Measurements from ENCODE around the gene MAD1L1.

DNA sequence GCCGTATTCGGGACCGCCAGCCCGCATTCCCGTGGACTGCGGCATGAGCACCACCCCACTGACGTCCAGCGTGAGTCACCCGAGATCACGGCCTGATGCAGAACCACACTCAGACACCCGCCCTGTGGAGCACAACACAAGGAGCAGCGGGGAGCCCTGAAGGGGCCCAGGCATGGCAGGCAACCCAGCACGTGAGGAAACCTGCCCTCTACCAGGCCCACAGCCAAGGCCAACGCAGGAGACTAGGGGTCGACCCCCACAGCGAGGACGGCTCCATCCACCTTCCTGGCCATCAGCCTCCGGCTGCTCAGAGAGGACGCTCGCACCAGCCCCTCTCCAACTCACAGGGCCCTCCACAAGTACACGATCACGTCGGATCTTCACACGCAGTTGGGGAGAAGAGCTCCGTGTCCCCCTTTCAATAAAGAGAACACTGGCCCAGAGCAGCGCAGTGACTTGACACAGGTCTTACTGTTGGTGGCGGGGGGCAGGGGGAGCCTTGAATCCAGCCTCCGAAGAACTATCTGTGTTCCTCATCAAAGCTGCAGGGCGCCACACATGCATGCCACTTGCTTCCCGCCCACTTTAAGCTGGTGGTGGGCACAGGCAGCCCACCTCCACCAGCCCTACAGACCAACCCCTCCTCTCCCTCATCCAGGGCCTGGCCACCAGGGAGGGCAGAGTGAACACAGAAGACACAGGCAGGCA lies 22.0 kb downstream of the MAD1L1 start:
- TF ChIP-seq, protein P1, sequence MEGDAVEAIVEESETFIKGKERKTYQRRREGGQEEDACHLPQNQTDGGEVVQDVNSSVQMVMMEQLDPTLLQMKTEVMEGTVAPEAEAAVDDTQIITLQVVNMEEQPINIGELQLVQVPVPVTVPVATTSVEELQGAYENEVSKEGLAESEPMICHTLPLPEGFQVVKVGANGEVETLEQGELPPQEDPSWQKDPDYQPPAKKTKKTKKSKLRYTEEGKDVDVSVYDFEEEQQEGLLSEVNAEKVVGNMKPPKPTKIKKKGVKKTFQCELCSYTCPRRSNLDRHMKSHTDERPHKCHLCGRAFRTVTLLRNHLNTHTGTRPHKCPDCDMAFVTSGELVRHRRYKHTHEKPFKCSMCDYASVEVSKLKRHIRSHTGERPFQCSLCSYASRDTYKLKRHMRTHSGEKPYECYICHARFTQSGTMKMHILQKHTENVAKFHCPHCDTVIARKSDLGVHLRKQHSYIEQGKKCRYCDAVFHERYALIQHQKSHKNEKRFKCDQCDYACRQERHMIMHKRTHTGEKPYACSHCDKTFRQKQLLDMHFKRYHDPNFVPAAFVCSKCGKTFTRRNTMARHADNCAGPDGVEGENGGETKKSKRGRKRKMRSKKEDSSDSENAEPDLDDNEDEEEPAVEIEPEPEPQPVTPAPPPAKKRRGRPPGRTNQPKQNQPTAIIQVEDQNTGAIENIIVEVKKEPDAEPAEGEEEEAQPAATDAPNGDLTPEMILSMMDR (IDR thresholded peaks at IDR 0.05; ENCODE audit: low read depth, low read length, poor library complexity, severe bottlenecking) = no peak
- TF ChIP-seq EZH2phosphoT487 (IDR thresholded peaks at IDR 0.05; ENCODE audit: borderline replicate concordance, low read length) = no peak
